Measurements from ENCODE around the gene PCDHGA1.

DNA sequence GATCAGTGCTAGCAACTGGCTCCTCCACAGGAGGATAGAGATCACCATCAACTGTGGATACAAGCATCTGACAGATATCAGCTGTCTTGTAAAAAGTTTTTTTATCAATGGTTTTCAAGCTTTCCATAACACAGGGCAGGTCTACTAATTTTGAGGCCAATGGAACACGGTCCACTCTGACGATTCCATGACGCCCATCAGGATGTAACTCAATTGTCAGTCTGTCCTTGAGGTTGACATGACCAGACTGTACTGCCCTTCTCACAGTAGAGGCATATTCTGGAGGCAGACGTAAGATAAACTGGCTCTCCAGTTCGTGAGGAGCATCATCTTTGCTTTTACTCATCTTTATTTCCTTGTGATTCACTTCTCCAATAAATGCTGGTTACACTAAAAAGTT lies 10.6 kb upstream of the PCDHGA1 start:
- TF ChIP-seq, protein P1, sequence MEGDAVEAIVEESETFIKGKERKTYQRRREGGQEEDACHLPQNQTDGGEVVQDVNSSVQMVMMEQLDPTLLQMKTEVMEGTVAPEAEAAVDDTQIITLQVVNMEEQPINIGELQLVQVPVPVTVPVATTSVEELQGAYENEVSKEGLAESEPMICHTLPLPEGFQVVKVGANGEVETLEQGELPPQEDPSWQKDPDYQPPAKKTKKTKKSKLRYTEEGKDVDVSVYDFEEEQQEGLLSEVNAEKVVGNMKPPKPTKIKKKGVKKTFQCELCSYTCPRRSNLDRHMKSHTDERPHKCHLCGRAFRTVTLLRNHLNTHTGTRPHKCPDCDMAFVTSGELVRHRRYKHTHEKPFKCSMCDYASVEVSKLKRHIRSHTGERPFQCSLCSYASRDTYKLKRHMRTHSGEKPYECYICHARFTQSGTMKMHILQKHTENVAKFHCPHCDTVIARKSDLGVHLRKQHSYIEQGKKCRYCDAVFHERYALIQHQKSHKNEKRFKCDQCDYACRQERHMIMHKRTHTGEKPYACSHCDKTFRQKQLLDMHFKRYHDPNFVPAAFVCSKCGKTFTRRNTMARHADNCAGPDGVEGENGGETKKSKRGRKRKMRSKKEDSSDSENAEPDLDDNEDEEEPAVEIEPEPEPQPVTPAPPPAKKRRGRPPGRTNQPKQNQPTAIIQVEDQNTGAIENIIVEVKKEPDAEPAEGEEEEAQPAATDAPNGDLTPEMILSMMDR (IDR thresholded peaks at IDR 0.05; ENCODE audit: poor library complexity, severe bottlenecking), result no peak
- TF ChIP-seq EZH2 (IDR thresholded peaks at IDR 0.05; ENCODE audit: borderline replicate concordance, insufficient read depth, low read length, poor library complexity, severe bottlenecking) (no peak), TAF1 (IDR thresholded peaks at IDR 0.05; ENCODE audit: low read depth) (no peak), REST (IDR thresholded peaks at IDR 0.05; ENCODE audit: borderline replicate concordance) (no peak)
